ENCODE results near the gene LEF1.

The LEF1 gene

DNA sequence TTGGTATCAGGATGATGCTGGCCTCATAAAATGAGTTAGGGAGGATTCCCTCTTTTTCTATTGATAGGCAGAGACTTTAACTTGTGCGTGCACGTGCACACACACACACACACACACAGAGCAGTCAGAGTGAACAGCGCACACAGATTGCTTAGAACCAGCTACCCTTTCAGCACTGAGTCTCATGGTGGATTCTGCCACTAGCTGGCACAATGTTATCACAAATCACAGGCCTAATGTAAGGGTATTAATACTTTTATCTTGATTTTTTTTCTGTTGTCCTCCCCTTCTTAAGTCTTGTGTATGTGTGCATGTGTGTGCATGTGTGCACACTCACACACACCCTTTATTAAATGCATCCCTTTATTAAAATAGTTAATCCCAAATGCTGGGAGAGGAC lies 125.8 kb downstream of the LEF1 start:
- TF ChIP-seq POLR2AphosphoS5 (IDR thresholded peaks at IDR 0.05; ENCODE audit: low read depth, low read length): no peak
- no peak for TF ChIP-seq TAF1 (IDR thresholded peaks at IDR 0.05; ENCODE audit: borderline replicate concordance, insufficient read depth, low read length)
- no peak for TF ChIP-seq FOXP2 (optimal IDR thresholded peaks at IDR 0.05; ENCODE audit: borderline replicate concordance, extremely low read depth, extremely low read length, insufficient read depth)
- TF ChIP-seq, protein P1, sequence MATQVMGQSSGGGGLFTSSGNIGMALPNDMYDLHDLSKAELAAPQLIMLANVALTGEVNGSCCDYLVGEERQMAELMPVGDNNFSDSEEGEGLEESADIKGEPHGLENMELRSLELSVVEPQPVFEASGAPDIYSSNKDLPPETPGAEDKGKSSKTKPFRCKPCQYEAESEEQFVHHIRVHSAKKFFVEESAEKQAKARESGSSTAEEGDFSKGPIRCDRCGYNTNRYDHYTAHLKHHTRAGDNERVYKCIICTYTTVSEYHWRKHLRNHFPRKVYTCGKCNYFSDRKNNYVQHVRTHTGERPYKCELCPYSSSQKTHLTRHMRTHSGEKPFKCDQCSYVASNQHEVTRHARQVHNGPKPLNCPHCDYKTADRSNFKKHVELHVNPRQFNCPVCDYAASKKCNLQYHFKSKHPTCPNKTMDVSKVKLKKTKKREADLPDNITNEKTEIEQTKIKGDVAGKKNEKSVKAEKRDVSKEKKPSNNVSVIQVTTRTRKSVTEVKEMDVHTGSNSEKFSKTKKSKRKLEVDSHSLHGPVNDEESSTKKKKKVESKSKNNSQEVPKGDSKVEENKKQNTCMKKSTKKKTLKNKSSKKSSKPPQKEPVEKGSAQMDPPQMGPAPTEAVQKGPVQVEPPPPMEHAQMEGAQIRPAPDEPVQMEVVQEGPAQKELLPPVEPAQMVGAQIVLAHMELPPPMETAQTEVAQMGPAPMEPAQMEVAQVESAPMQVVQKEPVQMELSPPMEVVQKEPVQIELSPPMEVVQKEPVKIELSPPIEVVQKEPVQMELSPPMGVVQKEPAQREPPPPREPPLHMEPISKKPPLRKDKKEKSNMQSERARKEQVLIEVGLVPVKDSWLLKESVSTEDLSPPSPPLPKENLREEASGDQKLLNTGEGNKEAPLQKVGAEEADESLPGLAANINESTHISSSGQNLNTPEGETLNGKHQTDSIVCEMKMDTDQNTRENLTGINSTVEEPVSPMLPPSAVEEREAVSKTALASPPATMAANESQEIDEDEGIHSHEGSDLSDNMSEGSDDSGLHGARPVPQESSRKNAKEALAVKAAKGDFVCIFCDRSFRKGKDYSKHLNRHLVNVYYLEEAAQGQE (IDR thresholded peaks at IDR 0.05; ENCODE audit: insufficient read depth in 1 of 2, low read depth in 2 of 2, low read length in 2 of 2): no peak
- no peak for TF ChIP-seq SIN3A (IDR thresholded peaks at IDR 0.05; ENCODE audit: borderline replicate concordance, insufficient read depth, low read length)

DNA sequence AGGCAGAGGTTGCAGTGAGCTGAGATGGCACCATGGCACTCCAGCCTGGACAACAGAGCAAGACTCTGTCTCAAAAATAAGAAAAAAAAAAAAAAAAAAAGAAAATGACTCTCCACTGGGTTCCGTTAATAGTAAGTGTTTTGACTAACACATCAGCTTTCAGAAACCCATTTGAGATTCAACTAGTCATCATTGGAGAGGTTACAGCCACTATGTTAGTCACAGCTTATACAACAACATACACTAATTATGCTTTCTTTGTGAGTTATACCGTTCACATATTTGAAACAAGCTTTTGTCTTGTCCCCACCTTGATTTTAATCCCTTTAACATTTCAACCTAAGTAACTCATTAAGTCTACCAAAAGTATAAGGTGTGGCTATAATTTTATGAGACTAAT lies 130.8 kb downstream of the LEF1 start:
- TF ChIP-seq, protein P1 (IDR thresholded peaks at IDR 0.05; ENCODE audit: insufficient read depth in 1 of 2, low read depth in 2 of 2, low read length in 2 of 2): no peak
- no peak for TF ChIP-seq POLR2AphosphoS5 (IDR thresholded peaks at IDR 0.05; ENCODE audit: low read depth, low read length)
- no peak for TF ChIP-seq TAF1 (IDR thresholded peaks at IDR 0.05; ENCODE audit: borderline replicate concordance, insufficient read depth, low read length)
- TF ChIP-seq FOXP2 (optimal IDR thresholded peaks at IDR 0.05; ENCODE audit: borderline replicate concordance, extremely low read depth, extremely low read length, insufficient read depth): no peak
- no peak for TF ChIP-seq SIN3A (IDR thresholded peaks at IDR 0.05; ENCODE audit: borderline replicate concordance, insufficient read depth, low read length)

DNA sequence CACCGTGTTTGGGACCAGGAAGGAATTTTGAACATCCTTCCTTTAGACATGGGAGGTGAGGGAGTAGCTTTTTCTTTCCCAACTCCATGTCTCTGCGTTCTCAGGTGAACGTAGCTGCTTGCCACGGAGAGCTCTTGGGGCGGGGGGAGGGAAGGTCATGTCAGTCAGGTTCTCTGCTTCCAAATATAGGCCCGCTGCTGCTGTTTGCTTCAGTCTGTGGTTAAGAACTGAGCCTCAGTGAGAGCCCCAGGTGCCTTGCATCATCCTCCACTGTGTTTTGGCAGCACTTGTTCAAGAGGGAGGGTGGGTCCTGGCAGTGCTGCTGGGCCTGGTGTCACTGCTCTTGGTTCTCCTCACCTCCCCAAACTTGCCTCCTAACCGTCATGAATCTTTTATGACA lies 132.5 kb downstream of the LEF1 start:
- no peak for TF ChIP-seq POLR2AphosphoS5 (IDR thresholded peaks at IDR 0.05; ENCODE audit: low read depth, low read length)
- TF ChIP-seq SIN3A (IDR thresholded peaks at IDR 0.05; ENCODE audit: borderline replicate concordance, insufficient read depth, low read length): no peak
- TF ChIP-seq, protein P1 (IDR thresholded peaks at IDR 0.05; ENCODE audit: insufficient read depth in 1 of 2, low read depth in 2 of 2, low read length in 2 of 2): no peak
- TF ChIP-seq FOXP2 (optimal IDR thresholded peaks at IDR 0.05; ENCODE audit: borderline replicate concordance, extremely low read depth, extremely low read length, insufficient read depth): no peak
- no peak for TF ChIP-seq TAF1 (IDR thresholded peaks at IDR 0.05; ENCODE audit: borderline replicate concordance, insufficient read depth, low read length)

DNA sequence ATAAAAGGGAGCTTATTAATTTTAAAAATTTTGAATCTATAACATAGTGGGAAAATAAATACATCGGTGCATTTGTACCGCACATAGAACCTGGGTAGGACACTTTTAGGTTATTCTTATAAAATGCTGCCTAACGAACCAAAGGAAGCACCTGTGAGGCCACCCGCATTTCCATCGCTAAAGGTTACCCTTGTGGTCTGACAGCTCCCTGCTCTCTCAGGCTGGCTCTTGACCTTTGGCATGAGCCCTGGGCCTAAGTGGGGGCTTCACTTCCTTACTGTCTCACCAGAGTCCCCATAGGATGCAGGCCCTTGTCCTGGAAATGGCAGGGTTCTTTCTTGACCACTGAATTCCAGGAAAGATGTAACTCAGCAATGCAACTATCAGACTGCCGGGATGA lies 133.0 kb downstream of the LEF1 start:
- TF ChIP-seq TAF1 (IDR thresholded peaks at IDR 0.05; ENCODE audit: borderline replicate concordance, insufficient read depth, low read length) (no peak), POLR2AphosphoS5 (IDR thresholded peaks at IDR 0.05; ENCODE audit: low read depth, low read length) (no peak), FOXP2 (optimal IDR thresholded peaks at IDR 0.05; ENCODE audit: borderline replicate concordance, extremely low read depth, extremely low read length, insufficient read depth) (no peak), SIN3A (IDR thresholded peaks at IDR 0.05; ENCODE audit: borderline replicate concordance, insufficient read depth, low read length) (no peak)
- TF ChIP-seq, protein P1 (IDR thresholded peaks at IDR 0.05; ENCODE audit: insufficient read depth in 1 of 2, low read depth in 2 of 2, low read length in 2 of 2): no peak

DNA sequence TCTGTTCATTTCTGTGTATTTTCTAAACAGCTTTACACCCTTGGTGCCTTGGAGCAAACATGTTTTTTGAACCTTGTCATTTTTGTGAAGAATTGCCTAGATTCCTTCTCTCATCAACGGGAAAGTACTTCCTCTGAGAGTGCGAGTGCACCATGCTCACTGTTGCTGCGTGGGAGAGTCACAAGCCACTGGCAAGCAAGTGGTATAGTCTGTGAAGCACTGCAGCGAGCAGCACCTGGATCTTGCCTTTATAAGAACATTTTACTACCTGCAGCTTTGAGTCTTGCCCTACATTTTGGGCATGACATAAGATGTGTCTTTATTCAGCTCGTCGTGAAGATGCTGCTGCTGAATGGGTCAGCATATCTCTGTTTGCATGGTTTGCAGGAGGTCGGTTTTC lies 134.2 kb downstream of the LEF1 start:
- TF ChIP-seq POLR2AphosphoS5 (IDR thresholded peaks at IDR 0.05; ENCODE audit: low read depth, low read length): no peak
- TF ChIP-seq, protein P1 (IDR thresholded peaks at IDR 0.05; ENCODE audit: insufficient read depth in 1 of 2, low read depth in 2 of 2, low read length in 2 of 2): no peak
- no peak for TF ChIP-seq FOXP2 (optimal IDR thresholded peaks at IDR 0.05; ENCODE audit: borderline replicate concordance, extremely low read depth, extremely low read length, insufficient read depth)
- no peak for TF ChIP-seq TAF1 (IDR thresholded peaks at IDR 0.05; ENCODE audit: borderline replicate concordance, insufficient read depth, low read length)
- TF ChIP-seq SIN3A (IDR thresholded peaks at IDR 0.05; ENCODE audit: borderline replicate concordance, insufficient read depth, low read length): no peak

Data from PFSK-1 (cell line).